ENCODE data around the gene TEKTIP1.

GRCh38 chr19:3494559-3494958 lies 44.4 kb upstream of the TEKTIP1 start:
- no peak for TF ChIP-seq CTCF (IDR thresholded peaks at IDR 0.05)
- TF ChIP-seq EZH2 (IDR thresholded peaks at IDR 0.05; ENCODE audit: borderline replicate concordance, insufficient read depth, low read depth, low read length, poor library complexity, severe bottlenecking), result no peak

Measured in B cell (primary cell).